GM18517 (cell line): ENCODE data around the gene PRDM5.
"Not testable (repeated sequence)": the region's sequence is repeated elsewhere in the genome, so short reads cannot be mapped to it uniquely, and the experiment has no call there.

Experiments used
- ATAC-seq: cut with Tn5 transposase; IDR thresholded peaks from one replicate; pipeline ENCODE4 v1.9.1; 2021; ENCODE audit warnings: mild to moderate bottlenecking, moderate library complexity; ENCODE audit not compliant: unreplicated experiment

PRDM5 gene

DNA sequence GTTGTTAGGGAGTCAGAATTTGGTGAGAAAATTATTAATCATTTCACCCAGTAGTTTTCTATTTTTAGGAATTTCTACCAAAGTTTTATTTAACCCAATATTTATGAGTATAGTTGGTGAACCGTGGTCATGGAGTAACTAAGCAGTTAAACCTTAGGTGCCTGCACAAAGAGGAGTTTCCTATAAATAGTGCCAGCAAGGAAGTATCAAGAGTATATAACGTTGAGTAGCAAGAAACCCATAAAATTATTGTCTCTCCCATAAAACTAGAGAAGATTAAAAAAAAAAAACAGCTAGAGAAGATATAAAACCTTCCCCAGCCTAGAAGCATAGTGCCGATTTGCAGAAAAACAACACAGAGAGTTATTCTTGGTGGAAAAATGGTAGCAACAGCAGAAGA, 158.9 kb downstream of the PRDM5 start:
- no peak for ATAC-seq

DNA sequence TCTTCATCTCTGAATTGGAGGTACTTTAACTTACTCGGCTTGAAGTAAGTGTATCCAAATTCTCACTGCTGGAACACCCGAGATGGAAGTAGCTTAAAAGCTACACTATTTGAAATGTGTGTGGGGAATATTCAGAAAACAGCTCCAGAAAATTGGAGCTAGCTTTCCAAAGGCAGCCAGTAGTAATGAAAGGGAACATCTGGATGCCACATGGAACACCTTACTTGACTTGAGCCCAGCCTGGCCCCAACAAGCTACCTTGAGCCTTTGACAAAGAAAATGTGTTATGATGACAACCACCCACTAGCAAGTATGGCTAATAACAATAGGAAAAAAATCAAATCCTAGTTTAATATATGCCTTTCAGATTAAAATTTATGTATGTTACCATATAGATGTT, 161.5 kb downstream of the PRDM5 start:
- no peak for ATAC-seq

DNA sequence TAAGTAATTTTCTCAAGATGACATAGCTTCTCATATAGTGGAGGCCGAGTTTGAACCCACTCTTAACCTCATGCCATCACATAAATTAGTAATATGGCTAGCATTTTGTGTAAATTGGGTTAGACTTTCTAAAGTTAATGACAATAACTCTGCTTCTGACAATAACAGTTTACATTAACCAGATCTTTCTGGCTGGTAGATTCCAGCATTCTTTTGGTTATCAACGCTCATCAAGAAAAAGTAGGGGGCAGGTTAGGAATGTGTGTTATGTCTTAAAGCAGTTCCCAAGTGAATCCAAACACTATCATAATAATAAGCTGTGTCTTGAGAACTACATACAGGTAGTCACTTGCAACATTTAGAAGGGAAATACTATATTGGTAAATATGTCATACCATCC, 162.5 kb downstream of the PRDM5 start:
- no peak for ATAC-seq

DNA sequence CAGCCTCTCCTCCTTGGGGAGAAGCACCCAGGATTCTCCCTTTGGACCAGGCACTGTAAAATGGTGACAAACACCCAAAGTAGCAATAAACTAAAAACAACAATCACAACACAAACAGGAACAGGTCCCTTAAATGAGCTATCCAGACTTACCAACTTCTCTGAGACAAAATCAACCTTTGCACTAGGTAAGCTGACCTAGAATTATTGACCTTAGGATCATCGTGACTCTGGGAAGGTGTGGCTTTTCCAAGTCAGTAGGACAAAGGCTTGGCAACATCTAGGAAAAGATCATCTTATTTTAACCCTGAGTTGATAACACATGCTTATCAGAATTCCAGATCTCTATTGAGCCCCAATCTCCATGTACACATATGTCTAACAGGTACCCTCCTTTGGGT, 166.7 kb downstream of the PRDM5 start:
- ATAC-seq = no peak

DNA sequence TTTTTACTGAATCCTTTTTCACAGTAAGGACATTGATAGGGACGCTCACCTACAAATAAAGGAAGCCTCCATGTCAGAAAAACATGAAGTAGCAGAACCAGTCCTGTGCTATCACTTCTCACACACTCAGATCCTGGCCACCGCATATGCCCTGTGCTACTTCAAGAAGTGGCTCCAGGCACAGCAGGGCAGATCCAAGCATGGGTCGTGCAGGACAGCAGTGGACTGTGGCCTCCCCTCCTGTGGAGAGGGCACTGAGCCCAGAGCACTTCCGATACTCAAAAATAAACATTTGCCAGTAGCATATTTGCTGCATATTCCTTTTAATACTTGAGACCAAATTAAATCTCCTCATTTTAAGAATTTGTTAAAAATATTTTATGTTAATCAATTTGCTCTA, 167.9 kb downstream of the PRDM5 start:
- no peak for ATAC-seq

DNA sequence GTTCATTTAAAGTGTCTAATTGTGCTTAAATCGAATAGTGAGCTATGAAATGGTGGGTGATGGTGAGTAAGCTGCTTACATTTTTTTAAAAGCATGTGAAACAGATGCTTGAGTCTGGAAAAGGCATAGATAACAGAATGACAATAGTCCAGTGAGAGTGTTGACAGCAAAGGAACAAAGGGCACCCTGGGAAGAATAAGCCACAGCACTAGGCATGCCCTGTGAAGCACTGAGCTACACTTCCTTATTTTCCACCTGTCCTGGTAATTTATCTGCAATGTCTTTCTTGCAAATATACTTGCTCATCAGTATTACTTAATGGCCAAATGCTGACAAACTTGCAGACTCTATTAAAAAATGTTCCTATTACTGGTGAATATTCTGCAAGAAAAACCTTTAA, 168.7 kb downstream of the PRDM5 start:
- ATAC-seq = no peak

DNA sequence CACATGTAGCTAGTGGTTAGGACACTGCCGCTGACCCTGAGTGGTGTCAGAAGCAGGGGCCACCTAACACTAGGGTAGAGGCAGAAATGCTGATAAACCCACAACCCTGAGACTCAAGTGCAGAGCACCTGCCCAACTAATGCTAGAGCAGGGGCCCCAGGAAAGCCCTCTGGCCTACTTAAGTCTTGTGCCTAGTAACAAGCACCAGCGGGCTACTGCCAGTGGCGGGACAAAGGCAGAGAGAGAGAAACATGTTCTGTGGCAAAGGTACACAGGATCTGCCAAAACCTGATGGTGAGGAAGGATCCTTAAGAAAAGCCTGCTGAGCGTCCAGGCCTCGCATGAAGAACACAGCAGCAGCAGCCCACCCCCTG, 172.4 kb downstream of the PRDM5 start:
- no peak for ATAC-seq

DNA sequence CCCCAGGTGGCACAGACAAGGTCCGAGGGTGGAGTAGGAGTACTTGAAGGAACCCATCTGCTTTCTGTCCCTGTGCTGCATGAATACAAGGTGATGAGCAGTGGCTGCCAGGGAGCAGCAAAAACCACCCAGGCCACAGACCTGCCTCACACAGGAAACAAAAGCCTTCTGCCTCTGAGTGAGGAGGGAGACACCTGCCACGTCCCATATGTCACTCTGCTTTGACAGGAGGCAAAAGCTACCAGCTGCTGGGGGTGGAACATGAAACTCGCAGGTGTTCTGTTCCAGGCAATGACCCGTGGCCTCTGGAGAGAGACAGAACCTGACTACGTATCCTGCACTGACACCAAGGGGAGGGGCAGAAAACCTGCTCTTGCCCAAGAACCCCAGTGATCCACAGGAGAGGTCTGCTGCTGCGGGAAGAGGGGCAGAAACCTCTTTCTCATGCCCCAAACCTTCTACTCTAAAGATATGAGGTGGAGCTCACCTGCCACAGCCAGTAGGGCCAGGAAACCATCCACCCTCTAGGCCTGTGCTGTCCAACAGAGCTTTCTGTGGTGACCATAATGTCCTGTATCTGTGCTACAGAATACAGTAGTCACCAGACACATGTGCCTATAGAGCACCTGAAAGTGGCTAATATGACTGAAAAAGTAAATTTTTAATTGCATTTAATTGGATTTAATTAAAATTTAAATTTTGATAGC, 172.9 kb downstream of the PRDM5 start:
- ATAC-seq = peak; percentile 99

DNA sequence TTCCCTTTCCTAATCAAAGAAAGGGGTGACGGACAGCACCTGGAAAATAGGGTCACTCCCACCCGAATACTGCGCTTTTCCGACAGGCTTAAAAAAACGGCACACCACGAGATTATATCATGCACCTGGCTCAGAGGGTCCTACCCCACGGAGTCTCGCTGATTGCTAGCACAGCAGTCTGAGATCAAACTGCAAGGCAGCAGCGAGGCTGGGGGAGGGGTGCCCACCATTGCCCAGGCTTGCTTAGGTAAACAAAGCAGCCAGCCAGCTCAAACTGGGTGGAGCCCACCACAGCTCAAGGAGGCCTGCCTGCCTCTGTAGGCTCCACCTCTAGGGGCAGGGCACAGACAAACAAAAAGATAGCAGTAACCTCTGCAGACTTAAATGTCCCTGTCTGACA, 180.9 kb downstream of the PRDM5 start:
- ATAC-seq = not testable (repeated sequence)

DNA sequence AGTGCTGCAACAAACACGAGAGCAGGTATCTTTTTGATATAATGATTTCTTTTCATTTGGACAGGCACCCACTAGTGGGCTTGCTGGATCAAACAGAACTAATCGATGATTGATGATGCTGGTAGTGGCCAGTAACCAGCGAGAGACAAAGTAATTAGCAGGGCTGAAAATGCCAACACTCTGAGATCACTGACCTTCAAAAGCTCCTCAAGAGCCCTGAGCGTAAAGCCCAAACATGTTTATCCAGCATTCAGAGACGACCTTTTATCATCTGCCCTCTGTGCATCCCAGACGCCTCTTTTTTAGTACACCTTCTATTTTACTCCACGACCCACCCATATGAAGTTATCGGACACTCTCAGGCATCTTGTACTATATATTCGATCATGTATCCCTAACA, 186.2 kb downstream of the PRDM5 start:
- no peak for ATAC-seq

DNA sequence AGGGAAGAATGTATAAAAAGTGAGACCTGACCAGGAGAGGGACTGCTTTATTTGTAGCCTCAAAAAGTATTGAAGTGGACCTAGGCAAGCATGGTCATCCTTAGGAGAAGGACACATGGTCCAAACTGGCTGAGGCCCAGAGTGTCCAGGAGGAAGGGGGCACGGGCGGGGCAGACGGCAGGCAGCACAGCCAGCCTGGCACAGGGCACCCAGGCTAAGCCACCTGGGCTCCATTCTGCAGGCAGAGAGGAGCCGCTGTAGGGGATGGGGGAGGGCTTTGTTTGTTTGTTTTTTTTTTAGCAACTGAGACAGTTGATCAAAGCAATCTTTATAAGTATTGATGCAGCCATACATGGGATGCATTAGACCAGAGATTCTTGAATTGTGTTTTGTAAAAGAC, 188.6 kb downstream of the PRDM5 start:
- no peak for ATAC-seq

DNA sequence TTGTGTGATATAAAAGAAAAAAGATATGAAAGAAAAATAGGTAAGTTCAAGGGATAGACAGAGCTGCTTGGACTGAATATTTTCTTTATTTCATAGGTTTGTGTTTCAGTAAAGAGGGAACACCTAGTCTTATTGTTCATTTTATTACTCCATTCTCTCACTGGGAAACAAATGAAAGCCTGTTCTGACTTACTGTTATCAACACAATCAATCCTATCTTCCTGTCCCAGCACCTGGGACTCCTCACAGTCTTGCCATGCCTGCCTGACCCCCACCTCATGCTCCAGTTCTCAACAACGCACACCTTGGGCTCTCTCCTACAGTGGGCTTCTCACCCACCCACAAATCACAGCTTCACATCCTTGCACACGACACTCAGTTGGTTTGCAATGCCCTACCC, 189.5 kb downstream of the PRDM5 start:
- ATAC-seq = no peak

DNA sequence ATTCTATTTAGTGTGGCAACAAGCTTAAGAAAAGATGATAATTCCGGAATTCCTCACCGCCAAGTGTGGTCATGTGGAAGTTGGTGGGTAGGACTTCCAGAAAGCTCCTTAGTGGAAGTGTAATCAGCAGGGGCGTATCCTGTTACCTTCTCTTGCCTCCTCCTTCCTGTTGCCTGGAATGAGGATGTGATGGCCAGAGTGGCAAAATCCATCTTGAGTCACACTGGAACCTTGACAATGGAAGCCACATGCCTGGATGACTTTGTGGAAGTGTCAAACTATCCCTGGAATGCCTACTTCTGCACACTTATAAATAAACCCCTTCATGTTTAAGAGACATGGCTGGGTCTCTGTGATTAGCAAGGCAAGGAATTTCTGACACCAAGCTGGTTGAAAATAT, 191.0 kb downstream of the PRDM5 start:
- no peak for ATAC-seq

DNA sequence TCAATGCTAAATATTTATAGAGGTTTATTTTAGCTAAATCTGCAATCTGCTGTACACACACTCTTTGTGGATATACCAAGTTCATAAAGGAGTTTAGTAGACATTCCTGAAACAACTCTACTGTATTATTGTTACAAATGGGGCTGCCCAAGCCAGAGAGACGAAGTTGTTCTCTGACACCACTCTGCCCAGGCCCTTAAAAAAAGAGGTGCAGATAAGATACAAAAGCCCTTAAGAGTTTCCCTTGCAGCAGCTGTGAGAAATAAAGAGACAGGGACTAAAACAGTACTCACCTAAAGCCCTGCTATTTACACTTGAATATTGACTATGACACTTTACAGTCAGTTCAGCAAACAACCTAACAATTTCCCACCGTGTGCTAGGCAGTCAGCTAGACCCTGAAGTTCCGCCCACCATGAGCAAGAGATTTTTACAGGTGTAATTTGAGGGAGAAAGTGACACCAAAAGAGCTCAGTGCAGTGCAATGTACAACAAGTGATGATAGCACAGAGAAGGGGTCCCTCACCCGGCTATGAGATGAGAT, 191.7 kb downstream of the PRDM5 start:
- no peak for ATAC-seq

DNA sequence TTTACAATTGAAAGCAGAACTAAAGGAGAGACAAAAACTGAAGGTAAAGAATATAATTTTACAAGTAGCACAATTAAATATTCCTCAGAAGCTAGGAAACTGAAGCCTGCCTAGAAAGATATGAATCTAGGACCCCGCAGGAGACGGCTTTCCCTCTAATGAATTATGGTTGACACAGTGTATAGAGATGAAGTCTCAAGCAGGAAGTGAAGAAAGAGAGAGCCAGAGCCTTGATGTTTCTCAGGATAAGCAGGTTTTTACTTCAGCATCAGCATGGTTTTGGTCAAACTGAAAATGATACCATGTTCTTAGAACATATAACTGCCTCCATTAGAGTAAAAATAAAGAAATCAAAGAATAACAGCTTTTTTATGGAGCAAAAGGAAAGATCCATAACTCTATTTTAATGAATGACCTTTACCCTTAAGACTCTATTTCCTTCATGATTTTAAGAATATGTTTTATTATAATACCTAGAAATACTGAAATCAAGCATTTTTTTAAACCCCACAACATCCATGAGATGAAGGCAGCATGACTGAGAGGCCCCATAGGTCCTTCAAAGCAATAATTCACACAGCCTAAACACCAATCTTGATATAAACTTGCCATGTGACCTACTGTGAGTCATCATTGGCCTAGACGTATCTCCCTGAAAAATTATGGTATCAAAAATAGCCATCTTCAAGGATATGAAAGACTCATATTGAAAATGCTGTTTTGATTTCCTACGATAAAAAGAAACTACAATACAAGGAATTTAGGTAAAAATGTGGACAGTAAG, 193.4 kb downstream of the PRDM5 start:
- ATAC-seq = no peak

DNA sequence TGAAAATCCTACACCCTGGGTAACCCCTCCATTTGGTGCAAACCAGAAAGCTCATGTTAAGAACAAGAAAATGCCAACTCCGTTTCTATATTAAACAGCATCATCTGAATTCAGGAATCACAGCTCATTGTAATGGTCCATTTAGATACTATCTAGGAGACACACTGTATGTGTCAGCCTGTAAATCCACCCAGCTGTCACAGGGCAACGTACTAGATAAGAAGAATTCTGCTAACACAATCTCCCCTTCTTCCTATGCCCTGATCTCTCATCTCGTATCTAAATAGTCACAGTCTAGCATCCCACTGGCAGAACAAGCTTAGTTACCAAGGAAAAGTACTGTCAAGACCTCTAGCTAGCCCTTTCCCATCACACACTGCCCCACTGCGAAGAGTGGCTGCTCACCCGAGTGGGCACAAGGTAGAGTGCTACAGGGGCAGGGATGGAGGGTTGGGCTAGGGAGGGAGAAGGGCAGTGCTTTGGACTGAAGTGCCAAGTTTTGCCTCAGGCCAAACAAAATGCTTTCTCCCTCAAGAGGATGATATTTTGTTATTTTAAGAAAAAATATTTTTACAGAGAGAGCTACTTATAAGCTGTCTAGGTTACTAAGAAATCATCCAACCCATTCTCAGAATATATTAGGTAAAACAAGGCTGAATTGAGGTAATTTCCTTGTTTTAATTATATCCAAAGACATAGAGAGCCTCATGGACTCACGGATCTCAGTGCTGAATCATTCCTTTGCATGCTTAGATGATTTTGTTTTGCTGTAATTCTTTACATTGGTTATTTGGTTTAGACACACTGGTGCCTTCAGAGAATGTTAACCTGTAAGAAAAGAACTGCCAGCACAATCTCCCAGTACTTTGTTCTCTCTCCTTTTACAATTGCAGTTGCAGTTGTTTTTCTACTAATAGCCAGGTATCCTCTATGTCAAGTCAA, 196.6 kb downstream of the PRDM5 start:
- no peak for ATAC-seq

DNA sequence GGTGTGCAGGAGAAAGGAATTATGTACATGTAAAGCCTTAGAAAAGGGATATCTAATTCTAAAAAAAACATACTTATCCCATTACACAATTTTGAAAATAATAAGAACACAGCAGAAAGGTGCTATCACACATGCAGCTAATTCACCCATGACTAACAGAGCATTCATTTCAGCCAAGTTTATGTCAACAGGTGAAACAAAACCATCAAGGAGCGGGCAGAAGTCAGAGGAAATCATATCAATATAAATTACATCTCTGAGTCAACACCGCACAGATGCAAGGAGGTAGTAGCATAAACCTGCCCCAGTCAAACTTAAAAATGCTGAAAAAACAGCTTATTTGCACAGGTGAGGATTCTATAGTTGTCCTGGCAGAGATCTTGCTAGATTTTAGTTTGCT, 197.9 kb downstream of the PRDM5 start:
- ATAC-seq = no peak

DNA sequence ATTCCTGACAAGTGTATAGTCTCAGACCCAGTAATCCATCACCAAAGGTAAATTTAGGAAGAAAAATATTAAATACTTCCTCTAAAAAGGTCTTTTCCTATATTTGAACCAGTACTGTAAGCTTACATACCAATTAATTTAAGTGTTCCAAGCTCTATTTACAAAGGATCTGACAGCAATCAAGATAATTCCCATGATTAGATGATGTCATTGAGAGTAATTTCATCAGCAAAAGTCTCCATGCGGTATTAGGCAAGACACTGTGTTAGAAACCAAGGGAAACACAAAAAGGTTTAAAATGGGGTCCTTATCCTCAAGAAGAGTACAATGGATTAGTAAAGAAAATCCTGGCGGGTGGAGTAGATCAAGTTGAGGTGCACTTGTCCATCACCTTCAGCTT, 198.5 kb downstream of the PRDM5 start:
- no peak for ATAC-seq

DNA sequence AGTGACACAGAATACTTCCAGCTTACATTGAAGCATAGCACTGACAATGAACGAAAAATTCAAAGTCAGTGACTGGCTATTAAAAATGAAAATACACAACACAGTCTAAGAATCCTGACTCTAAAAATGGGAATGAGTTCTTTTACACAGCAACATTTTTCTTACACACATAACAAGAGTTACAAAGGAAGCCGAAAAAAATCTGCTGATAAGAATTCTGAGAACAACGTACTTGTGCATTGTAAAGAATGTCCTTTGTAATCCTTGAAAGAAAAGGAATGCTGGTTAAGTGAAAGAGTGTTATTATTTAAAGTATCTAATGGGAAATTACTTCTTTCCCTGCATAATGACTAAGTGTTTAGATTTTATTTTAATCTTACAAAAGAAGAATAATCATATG, 199.4 kb downstream of the PRDM5 start:
- ATAC-seq = no peak

DNA sequence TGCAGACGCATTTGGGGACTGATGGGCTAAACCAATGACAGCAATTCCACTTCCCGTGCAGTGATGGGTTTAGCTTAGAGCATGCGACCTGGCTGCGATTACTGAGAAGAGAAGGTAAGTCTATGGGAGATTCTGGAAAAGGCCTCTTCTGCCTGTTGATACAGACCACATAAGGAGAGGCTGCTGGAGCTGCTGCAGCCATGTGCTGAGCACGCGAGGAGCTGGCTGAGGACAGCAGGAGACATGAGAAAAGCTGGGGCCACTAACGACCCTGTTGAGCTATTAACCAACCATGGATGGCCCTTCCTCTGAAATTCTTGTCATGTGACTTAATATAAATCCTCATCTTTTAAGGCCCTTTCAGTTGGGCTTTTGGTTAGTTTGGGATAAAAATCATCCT, 199.9 kb downstream of the PRDM5 start:
- no peak for ATAC-seq

DNA sequence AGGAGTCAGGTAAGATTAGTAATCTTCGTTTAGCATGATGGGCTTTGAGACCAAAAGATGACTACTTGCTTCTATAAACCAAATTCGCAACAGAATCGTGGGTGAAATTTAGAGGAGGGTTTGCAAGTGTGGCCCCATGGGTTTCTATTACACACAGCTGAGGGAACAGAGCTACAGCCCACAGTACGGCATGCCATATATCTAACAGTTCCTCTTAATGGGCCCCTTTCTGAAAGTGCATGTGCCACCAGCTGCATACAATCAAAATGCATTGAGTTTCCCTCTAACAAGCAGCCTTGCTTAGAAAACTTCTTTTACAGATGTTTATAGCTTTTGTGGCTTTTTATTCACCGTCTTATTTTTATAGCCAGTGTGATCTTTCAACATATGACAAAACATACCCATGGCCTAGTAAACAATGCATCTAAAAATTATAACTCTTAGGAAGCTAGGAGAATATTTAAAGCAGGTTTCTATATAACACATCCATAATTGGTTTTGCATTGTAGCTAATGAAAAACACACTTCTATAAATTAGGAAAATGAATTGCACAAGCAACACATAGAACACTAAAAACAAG, 202.1 kb downstream of the PRDM5 start:
- no peak for ATAC-seq
